HepG2 (cell line): Measurements from ENCODE around the gene MYO1G. TPM values are rescaled to one million over a fixed set of nuclear protein-coding genes. Genes with fewer than 3 reads are reported as not detected.
A peak's percentile ranks its signal among the peaks of the same experiment; 100 is the strongest.

Source experiments
- ATAC-seq: fragments of 200-7000 bp; cut with Tn5 transposase; 3 replicates; pipeline ENCODE4 v1.9.1; 2020; ENCODE audit warnings: mild to moderate bottlenecking, moderate library complexity
- BruUV-seq: library from RNA; stranded (reverse); fragments of 400-500 nt; replicated peaks from 2 replicates; lab custom pipeline; 2021; lab: Mats Ljungman, UMichigan
- CTCF ChIA-PET: fragments of 300-600 bp; formaldehyde crosslinking; extraction: SDS; loops from one replicate; lab custom pipeline; 2021; ENCODE audit warnings: low total read pairs, inconsistent platforms, low intra/inter-chr PET ratio; lab: Yijun Ruan, JAX
- POLR2A ChIA-PET: fragments of 350-600 bp; sonication (Branson Sonifier 250); formaldehyde crosslinking; loops from one replicate; lab custom pipeline; 2020; ENCODE audit warnings: antibody characterized with exemption, inconsistent platforms; lab: Yijun Ruan, JAX
- DNase-seq: peaks from one replicate; pipeline ENCODE4 v3.0.0-alpha.2; 2015; ENCODE audit warnings: low spot score
- FAIRE-seq: peaks from 3 replicates; lab custom pipeline; 2011; peaks lifted over from hg19 to GRCh38; lab: Jason Lieb, UNC
- H2AFZ ChIP-seq: one replicate; pipeline ENCODE4 v1.6.1; 2011; ENCODE audit warnings: low read length, inconsistent platforms
- H3K27ac ChIP-seq: fragments of 300-600 bp; 3 replicates; pipeline ENCODE4 v1.8.0; 2011; ENCODE audit warnings: mixed run types, mild to moderate bottlenecking, mixed read lengths, low read length, inconsistent platforms; ENCODE audit not compliant: insufficient read depth; ENCODE audit errors: extremely low read length
- H3K27me3 ChIP-seq, 2 experiments: fragments of 200-600 bp in 1 of 2; 2 replicates in 1 of 2; 3 replicates in 1 of 2; pipeline versions ENCODE4 v1.6.0 to v1.8.0; 2011; ENCODE audit warnings: low read length in 2 of 2, mild to moderate bottlenecking in 2 of 2, moderate library complexity in 2 of 2, inconsistent platforms in 1 of 2; ENCODE audit not compliant: insufficient read depth in 2 of 2, control insufficient read depth in 1 of 2
- H3K36me3 ChIP-seq, 2 experiments: fragments of 200-600 bp in 1 of 2; replicated peaks in 1 of 2; 2 replicates in 1 of 2; 3 replicates in 1 of 2; pipeline versions ENCODE4 v1.5.1 to v1.8.0; 2011; ENCODE audit warnings: low read length in 2 of 2, inconsistent platforms in 1 of 2; ENCODE audit not compliant: insufficient read depth in 2 of 2, control insufficient read depth in 1 of 2
- H3K4me1 ChIP-seq: 2 replicates; pipeline ENCODE4 v1.5.1; 2012; ENCODE audit warnings: low read length, inconsistent platforms; ENCODE audit not compliant: insufficient read depth
- H3K4me2 ChIP-seq: 2 replicates; pipeline ENCODE4 v1.6.0; 2011; ENCODE audit warnings: low read depth, low read length, inconsistent platforms
- H3K4me3 ChIP-seq, 3 experiments: fragments of 200-600 bp in 1 of 3; sonication (generic), shearing (Covaris generic) in 1 of 3; replicated peaks in 1 of 3; 2 replicates each; pipeline ENCODE4 v1.5.1; 2011 to 2016; ENCODE audit warnings: low read length in 3 of 3, inconsistent platforms in 2 of 3, low read depth in 2 of 3, mild to moderate bottlenecking in 2 of 3, control low read depth in 1 of 3, mixed read lengths in 1 of 3; ENCODE audit not compliant: insufficient read depth in 1 of 3
- H3K79me2 ChIP-seq: one replicate; pipeline ENCODE4 v1.6.1; 2011; ENCODE audit warnings: low read length, inconsistent platforms; ENCODE audit not compliant: insufficient read depth
- H3K9ac ChIP-seq: 2 replicates; pipeline ENCODE4 v1.6.0; 2011; ENCODE audit warnings: mild to moderate bottlenecking, low read depth, low read length, inconsistent platforms; ENCODE audit not compliant: insufficient read depth
- H3K9me3 ChIP-seq: 2 replicates; pipeline ENCODE4 v1.5.1; 2012; ENCODE audit warnings: mild to moderate bottlenecking, low read length
- H4K20me1 ChIP-seq: 2 replicates; pipeline ENCODE4 v1.6.0; 2011; ENCODE audit warnings: inconsistent platforms, mild to moderate bottlenecking, low read length, moderate library complexity; ENCODE audit not compliant: insufficient read depth
- BCL6 ChIP-seq: IDR thresholded peaks from 2 replicates; pipeline ENCODE4 v1.6.1; 2016; ENCODE audit warnings: missing genetic modification reagents, missing compliant biosample characterization
- NCOR1 ChIP-seq: fragments of 200-600 bp; sonication (generic); IDR thresholded peaks from 2 replicates; pipeline ENCODE4 v1.7.0; 2017; ENCODE audit warnings: antibody characterized with exemption, low read length, borderline replicate concordance
- SALL1 ChIP-seq: sonication (generic); formaldehyde crosslinking; IDR thresholded peaks from 2 replicates; pipeline ENCODE4 v1.8.0; 2022; ENCODE audit warnings: mild to moderate bottlenecking, missing genetic modification reagents
- ZBTB7B ChIP-seq: sonication (generic); formaldehyde crosslinking; IDR thresholded peaks from 2 replicates; pipeline ENCODE4 v1.4.0; 2020; ENCODE audit warnings: missing genetic modification reagents
- ZFY ChIP-seq: sonication (generic); formaldehyde crosslinking; IDR thresholded peaks from 2 replicates; pipeline ENCODE4 v1.4.0; 2020; ENCODE audit warnings: missing genetic modification reagents
- ZMYM3 ChIP-seq: sonication (generic); formaldehyde crosslinking; IDR thresholded peaks from 2 replicates; pipeline ENCODE4 v1.5.1; 2020; ENCODE audit warnings: mild to moderate bottlenecking, missing genetic modification reagents
- ZNF17 ChIP-seq: sonication (generic); formaldehyde crosslinking; IDR thresholded peaks from 2 replicates; pipeline ENCODE4 v1.5.0; 2020; ENCODE audit warnings: mild to moderate bottlenecking, missing genetic modification reagents
- ZNF501 ChIP-seq: sonication (generic); formaldehyde crosslinking; IDR thresholded peaks from 2 replicates; pipeline ENCODE4 v1.5.1; 2020; ENCODE audit warnings: mild to moderate bottlenecking, moderate library complexity, missing genetic modification reagents
- WGBS: methylation state at CpG from one replicate; pipeline ENCODE4 v1.1.6; 2017; ENCODE audit warnings: low lambda C conversion rate; 5-methylcytosine and 5-hydroxymethylcytosine counted together
- in situ Hi-C: cut with HindIII; loops from 2 replicates; pipeline ENCODE4 v1.10.0; 2017; ENCODE audit warnings: low pct_unique_long_range_greater_than_20kb; ENCODE audit not compliant: extremely low pct_ligation_motif_present
- intact Hi-C: fragments of 100-400 bp; cut with micrococcal nuclease; formaldehyde crosslinking; loops from one replicate; pipeline ENCODE4 v1.10.0; 2022; ENCODE audit not compliant: unreplicated experiment
- polyA plus RNA-seq, 8 experiments: library from polyadenylated mRNA; depleted of rRNA in 3 of 8; stranded (reverse) in 7 of 8; unstranded in 1 of 8; fragments of >200 nt; fragmentation: Illumina TruSeq in 4 of 8; extraction: Trizol in 4 of 8; gene quantifications; 2 replicates each; pipeline versions ENCODE4 v1.2.1 to v1.2.3, GENCODE V29; 2011 to 2016; ENCODE audit warnings: low read depth in 4 of 8, missing spikeins in 1 of 8, mixed read lengths in 1 of 8; ENCODE audit not compliant: insufficient read depth in 1 of 8
- total RNA-seq, 5 experiments: library from RNA; depleted of rRNA; stranded (reverse); fragments of >200 nt; fragmentation: Illumina TruSeq; extraction: Trizol; gene quantifications; 2 replicates each; pipeline ENCODE4 v1.2.3, GENCODE V29; 2016; ENCODE audit warnings: low read depth in 1 of 5
- TF ChIP-seq, protein P1 (sequence below): sonication (generic); formaldehyde crosslinking; IDR thresholded peaks from 2 replicates; pipeline ENCODE4 v1.4.0; 2020; ENCODE audit warnings: missing genetic modification reagents
- TF ChIP-seq, protein P2 (sequence below): sonication (generic); formaldehyde crosslinking; IDR thresholded peaks from 2 replicates; pipeline ENCODE4 v1.5.1; 2020; ENCODE audit warnings: mild to moderate bottlenecking, missing genetic modification reagents
- TF ChIP-seq, protein P3 (sequence below): IDR thresholded peaks from 2 replicates; pipeline ENCODE4 v1.6.1; 2012; ENCODE audit warnings: inconsistent platforms
- TF ChIP-seq, protein P4 (sequence below): sonication (generic); formaldehyde crosslinking; IDR thresholded peaks from 2 replicates; pipeline ENCODE4 v1.9.0; 2022; ENCODE audit warnings: missing genetic modification reagents, mild to moderate bottlenecking, borderline replicate concordance

Gene MYO1G
- total and polyA plus RNA-seq, 2 of the 13 experiments (the other 11 are each of a cell fraction or from before 2014, with no cell fraction given) = 0.29 to 1.1 TPM

DNA sequence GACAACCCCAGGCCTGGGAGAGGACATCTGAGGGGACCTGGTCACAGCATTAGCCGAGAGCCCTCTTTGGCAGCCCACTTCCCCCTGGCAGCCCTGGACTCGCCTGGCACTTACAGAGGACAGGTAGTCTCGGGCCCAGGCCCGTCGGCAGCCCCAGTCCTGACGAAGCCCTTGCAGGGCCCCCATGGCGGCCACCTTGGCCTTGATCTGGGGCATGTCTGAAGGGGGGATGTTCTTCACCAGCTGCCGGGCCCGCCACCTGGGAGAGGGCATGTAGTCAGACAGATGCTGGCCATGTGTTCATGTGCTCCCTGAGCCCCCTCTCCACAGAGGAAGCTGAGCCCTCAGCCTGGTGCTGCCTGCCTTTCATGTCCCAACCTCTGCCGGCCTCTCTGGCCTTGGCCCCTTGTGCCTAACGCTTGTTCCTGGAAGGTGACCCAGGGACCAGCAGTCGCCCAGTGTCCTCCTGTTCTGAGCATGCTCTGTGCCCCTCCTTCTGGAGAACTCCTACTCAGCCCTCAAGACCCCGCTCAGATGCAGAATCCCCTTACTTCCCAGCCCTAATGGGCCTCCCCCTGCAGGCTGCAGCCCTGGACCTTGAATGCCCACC, 13.9 kb downstream of the MYO1G start:
- H3K27me3 ChIP-seq = peaks cover 0 to 11% of the 10 kb centered on the region in 2 experiments; a peak in 1 of 5 replicates
- FAIRE-seq (no peak), ATAC-seq (peak; percentile 17), DNase-seq (no peak)
- POLR2A ChIA-PET = no interaction called here
- intact Hi-C loops (no loop called here), in situ Hi-C loops (loop anchor here (5.0 to 25.0 kb wide), 2 partner anchors 172 to 297 kb away; no protein-coding TSS in a partner anchor)
- BruUV-seq = no TSS peak
- H3K79me2 ChIP-seq = no peaks in the 10 kb centered on the region
- peak overlapping the region in 1 of 3 experiments; percentile 9; a peak in 1 of 6 replicates for H3K4me3 ChIP-seq
- H3K36me3 ChIP-seq = no peaks in the 10 kb centered on the region
- H4K20me1 ChIP-seq = no peaks in the 10 kb centered on the region
- peaks cover 31% of the 10 kb centered on the region for H3K4me1 ChIP-seq
- CTCF ChIA-PET = interaction anchor here (5.0 kb wide), 1 partner anchor 170 kb away, joined by 35 read pairs; no protein-coding TSS in a partner anchor
- 14% methylated on average over 3 of the region's 13 CpGs for WGBS
- H3K9me3 ChIP-seq = no peaks in the 10 kb centered on the region
- H3K4me2 ChIP-seq = peak overlapping the region; percentile 15; the same call in 1 of the 2 replicates
- no peak overlapping the region for H3K27ac ChIP-seq
- H3K9ac ChIP-seq = no peak overlapping the region
- H2AFZ ChIP-seq = no peak overlapping the region
- TF ChIP-seq NCOR1 (no peak), BCL6 (CRISPR knock-in tag) (peak; percentile 82), ZNF17 (CRISPR knock-in tag) (no peak), SALL1 (CRISPR knock-in tag) (0 out of 2 replicates have a peak, but pooled peaks have one; percentile 24), ZNF501 (CRISPR knock-in tag) (no peak), ZMYM3 (0 out of 2 replicates have a peak, but pooled peaks have one; percentile 27), ZBTB7B (CRISPR knock-in tag) (no peak), ZFY (CRISPR knock-in tag) (0 out of 2 replicates have a peak, but pooled peaks have one; percentile 13)
- TF ChIP-seq, protein P1, sequence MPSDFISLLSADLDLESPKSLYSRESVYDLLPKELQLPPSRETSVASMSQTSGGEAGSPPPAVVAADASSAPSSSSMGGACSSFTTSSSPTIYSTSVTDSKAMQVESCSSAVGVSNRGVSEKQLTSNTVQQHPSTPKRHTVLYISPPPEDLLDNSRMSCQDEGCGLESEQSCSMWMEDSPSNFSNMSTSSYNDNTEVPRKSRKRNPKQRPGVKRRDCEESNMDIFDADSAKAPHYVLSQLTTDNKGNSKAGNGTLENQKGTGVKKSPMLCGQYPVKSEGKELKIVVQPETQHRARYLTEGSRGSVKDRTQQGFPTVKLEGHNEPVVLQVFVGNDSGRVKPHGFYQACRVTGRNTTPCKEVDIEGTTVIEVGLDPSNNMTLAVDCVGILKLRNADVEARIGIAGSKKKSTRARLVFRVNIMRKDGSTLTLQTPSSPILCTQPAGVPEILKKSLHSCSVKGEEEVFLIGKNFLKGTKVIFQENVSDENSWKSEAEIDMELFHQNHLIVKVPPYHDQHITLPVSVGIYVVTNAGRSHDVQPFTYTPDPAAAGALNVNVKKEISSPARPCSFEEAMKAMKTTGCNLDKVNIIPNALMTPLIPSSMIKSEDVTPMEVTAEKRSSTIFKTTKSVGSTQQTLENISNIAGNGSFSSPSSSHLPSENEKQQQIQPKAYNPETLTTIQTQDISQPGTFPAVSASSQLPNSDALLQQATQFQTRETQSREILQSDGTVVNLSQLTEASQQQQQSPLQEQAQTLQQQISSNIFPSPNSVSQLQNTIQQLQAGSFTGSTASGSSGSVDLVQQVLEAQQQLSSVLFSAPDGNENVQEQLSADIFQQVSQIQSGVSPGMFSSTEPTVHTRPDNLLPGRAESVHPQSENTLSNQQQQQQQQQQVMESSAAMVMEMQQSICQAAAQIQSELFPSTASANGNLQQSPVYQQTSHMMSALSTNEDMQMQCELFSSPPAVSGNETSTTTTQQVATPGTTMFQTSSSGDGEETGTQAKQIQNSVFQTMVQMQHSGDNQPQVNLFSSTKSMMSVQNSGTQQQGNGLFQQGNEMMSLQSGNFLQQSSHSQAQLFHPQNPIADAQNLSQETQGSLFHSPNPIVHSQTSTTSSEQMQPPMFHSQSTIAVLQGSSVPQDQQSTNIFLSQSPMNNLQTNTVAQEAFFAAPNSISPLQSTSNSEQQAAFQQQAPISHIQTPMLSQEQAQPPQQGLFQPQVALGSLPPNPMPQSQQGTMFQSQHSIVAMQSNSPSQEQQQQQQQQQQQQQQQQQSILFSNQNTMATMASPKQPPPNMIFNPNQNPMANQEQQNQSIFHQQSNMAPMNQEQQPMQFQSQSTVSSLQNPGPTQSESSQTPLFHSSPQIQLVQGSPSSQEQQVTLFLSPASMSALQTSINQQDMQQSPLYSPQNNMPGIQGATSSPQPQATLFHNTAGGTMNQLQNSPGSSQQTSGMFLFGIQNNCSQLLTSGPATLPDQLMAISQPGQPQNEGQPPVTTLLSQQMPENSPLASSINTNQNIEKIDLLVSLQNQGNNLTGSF (CRISPR knock-in tag) = no peak
- TF ChIP-seq, protein P2, sequence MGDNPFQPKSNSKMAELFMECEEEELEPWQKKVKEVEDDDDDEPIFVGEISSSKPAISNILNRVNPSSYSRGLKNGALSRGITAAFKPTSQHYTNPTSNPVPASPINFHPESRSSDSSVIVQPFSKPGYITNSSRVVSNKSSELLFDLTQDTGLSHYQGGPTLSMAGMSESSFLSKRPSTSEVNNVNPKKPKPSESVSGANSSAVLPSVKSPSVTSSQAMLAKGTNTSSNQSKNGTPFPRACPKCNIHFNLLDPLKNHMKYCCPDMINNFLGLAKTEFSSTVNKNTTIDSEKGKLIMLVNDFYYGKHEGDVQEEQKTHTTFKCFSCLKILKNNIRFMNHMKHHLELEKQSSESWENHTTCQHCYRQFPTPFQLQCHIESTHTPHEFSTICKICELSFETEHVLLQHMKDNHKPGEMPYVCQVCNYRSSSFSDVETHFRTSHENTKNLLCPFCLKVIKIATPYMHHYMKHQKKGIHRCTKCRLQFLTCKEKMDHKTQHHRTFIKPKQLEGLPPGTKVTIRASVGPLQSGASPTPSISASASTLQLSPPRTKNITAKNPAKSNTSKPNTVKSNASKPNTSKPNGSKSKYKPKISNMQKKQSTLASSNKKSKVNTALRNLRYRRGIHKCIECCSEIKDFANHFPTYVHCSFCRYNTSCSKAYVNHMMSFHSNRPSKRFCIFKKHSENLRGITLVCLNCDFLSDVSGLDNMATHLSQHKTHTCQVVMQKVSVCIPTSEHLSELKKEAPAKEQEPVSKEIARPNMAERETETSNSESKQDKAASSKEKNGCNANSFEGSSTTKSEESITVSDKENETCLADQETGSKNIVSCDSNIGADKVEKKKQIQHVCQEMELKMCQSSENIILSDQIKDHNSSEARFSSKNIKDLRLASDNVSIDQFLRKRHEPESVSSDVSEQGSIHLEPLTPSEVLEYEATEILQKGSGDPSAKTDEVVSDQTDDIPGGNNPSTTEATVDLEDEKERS (CRISPR knock-in tag) = 0 out of 2 replicates have a peak, but pooled peaks have one; percentile 36
- TF ChIP-seq, protein P3, sequence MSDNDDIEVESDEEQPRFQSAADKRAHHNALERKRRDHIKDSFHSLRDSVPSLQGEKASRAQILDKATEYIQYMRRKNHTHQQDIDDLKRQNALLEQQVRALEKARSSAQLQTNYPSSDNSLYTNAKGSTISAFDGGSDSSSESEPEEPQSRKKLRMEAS = no peak
- TF ChIP-seq, protein P4, sequence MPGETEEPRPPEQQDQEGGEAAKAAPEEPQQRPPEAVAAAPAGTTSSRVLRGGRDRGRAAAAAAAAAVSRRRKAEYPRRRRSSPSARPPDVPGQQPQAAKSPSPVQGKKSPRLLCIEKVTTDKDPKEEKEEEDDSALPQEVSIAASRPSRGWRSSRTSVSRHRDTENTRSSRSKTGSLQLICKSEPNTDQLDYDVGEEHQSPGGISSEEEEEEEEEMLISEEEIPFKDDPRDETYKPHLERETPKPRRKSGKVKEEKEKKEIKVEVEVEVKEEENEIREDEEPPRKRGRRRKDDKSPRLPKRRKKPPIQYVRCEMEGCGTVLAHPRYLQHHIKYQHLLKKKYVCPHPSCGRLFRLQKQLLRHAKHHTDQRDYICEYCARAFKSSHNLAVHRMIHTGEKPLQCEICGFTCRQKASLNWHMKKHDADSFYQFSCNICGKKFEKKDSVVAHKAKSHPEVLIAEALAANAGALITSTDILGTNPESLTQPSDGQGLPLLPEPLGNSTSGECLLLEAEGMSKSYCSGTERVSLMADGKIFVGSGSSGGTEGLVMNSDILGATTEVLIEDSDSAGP (CRISPR knock-in tag) = no peak
